H54 (cell line): ENCODE data around the gene SPTBN2.

Experiments
- DNase-seq: peaks from one replicate; pipeline ENCODE4 v3.0.0; 2011; ENCODE audit warnings: low spot score, mixed read lengths; ENCODE audit not compliant: insufficient read length
- FAIRE-seq: peaks from 3 replicates; lab custom pipeline; 2011; peaks lifted over from hg19 to GRCh38; lab: Jason Lieb, UNC
- POLR2A ChIP-seq: IDR thresholded peaks from 2 replicates; pipeline ENCODE4 v1.6.1; 2011; ENCODE audit warnings: low read depth, mild to moderate bottlenecking, low read length

Gene SPTBN2

GRCh38 chr11:66719111-66719872, 9.7 kb downstream of the SPTBN2 start:
- no peak for TF ChIP-seq POLR2A
- FAIRE-seq (no peak), DNase-seq (no peak)

DNA sequence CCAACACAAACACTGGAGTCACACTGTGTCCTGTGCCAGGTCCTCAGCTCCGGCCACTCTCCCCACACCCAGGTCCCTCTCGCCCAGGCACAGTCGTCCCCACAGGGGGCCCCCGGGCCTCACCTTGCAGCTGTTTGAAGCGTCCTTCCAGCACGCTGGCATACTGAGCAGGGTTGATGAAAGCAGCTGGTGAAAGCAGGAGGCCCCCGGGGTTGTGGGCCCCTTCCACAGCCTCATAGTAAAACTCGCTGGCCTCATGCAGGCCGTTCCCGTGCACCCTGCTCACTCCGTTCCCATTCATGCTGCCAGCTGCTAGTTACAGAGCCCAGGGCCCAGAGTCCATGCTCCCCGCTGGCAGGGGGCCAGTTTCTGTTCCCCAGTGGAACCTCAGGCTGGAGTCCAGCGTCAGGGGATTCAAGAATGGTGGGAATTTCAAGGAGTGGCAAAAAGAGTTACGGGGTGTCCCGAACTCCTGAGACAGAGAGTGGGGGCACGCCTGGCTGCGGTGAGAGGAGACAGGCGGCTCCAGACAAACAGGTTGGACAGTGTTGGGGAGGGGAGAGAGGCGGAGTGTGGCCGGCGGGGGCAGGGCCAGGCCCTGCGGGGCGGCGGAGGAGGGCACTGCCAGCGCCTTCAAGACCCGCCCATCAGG, 10.6 kb downstream of the SPTBN2 start:
- no peak for TF ChIP-seq POLR2A
- DNase-seq = no peak
- no peak for FAIRE-seq

DNA sequence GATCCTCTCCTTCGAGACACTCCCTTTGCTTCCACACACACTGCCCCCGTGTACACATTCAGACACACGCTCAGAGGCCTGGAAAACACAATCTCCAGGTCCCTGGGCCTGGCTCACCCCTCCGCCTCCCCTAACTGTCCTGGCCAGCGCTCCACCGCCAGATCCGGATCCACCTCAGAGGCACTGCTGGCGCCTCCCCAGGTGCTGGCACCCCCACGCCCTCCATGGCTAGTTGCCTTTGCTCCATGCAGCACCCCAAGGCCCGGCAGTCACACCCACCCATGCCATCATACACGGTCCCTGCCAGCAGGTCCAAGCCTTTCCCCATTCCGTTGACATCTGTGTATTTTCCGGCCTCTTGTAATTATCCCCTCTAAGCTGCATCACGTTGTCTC, 11.1 kb downstream of the SPTBN2 start:
- no peak for FAIRE-seq
- no peak for TF ChIP-seq POLR2A

GRCh38 chr11:66716996-66717395, 12.0 kb downstream of the SPTBN2 start:
- TF ChIP-seq POLR2A = no peak
- FAIRE-seq = no peak
- DNase-seq = no peak

More for the DNA sequence above, 11.1 kb downstream of the SPTBN2 start:
- no peak for DNase-seq

GRCh38 chr11:66715346-66716085, 13.5 kb downstream of the SPTBN2 start:
- FAIRE-seq (no peak), DNase-seq (no peak)
- no peak for TF ChIP-seq POLR2A

DNA sequence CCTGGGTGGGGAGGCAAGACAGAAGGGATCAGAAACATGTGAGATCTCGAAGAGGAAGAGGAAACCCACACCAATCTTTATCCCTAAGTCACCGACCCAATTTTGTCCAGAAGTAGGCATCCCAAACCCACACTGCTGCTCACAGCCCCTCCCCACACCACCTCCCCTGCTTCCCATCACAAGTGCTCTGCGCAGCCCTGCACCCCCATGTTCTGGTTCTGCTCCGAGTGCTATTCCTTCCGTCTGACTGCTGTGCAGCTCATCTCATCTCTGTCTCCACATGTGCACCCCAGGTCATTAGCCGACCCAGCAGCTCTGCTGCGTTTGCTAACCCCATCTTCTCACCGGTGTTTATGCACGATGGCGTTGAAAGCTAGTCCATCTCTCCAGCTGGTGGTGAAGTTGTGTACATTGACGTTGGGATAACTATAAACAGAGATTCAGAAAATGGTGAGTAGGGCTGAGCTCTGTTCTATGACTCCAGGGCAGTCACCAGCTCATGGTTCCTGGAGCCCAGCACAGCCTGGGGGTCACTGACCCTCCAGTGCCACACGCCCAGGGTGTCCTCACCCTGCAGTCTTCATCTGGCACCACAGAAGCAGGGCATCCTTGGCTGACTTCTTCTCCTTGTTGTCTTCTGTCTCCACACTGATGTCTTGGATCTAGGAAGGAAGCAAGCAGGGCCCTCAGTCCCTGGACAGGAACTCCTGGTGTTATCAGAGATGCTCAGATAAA, 15.1 kb downstream of the SPTBN2 start:
- no peak for FAIRE-seq

DNA sequence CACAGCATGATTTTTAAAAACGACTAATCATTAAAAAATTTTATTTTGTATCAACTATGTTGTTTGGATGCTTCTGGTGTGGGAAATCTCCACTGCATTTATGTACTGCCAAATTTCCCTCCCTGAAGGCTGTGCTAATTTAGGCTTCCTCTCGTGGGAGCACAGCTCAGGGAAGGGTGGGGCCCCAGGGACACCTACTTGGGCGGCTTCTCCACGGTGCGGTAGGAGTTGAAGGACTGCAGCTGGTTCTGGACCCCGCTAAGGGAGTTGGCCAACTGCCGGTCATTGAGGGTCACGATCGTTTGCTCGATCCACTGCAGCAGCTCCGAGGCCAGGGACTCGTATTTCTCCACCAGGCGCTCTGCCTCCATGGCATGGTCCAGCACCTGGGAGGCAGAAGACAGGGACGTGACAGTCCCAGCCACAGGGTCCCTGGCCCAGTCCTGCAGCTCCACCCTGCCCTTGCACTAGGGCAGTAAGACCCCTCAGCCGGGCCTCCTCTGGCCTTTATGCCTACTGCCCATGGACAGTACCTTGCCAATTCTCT, 18.6 kb downstream of the SPTBN2 start:
- DNase-seq (no peak), FAIRE-seq (no peak)
- TF ChIP-seq POLR2A = no peak

More for the DNA sequence above, 15.1 kb downstream of the SPTBN2 start:
- no peak for TF ChIP-seq POLR2A
- DNase-seq = no peak

- no peak for DNase-seq
- FAIRE-seq = no peak
- TF ChIP-seq POLR2A = no peak
Measured at GRCh38 chr11:66708701-66709100, 20.3 kb downstream of the SPTBN2 start.

DNA sequence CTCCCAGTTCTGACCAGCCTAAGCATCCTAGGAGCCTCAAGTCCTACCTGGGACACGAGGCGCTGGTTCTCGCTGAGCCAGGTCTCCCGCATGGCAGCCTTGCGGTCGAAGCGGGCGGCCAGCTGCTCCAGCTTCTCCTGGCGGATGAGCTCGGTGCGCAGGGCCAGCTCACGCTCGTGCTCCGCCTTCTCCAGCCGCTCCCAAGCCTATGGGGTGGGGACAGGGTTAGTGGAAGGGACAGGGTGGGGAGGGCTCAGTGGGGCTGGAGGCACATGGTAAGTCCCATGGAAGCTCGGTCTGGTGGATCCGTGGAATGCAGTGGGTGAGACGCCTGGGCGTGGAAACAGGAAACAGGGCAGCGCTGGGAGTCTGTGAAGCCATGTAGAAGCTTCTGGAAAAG, 20.9 kb downstream of the SPTBN2 start:
- FAIRE-seq (no peak), DNase-seq (no peak)
- TF ChIP-seq POLR2A = no peak

- no peak for DNase-seq
- TF ChIP-seq POLR2A = no peak
- FAIRE-seq = no peak
Measured at GRCh38 chr11:66707486-66707885, 21.5 kb downstream of the SPTBN2 start.

DNA sequence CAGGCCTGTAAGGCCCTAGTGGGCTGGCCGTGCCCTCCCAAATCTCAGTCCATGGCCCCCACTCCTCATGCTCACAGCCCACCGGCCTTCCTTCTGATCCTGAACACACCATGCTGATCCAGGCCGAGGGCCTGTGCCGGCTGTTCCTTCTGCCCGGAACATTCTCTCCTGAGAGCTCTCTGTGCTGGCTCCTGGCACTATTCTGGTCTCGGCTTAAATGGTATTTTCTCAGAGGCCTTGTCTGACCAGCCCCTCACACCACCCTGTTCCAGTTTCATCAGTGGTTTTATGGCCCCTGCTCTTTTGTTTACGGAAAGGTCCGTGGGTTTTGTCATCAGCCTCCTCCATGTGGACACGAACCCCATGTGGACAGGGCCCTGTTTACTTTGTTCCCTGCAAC, 22.0 kb downstream of the SPTBN2 start:
- FAIRE-seq = no peak
- no peak for TF ChIP-seq POLR2A
- no peak for DNase-seq

DNA sequence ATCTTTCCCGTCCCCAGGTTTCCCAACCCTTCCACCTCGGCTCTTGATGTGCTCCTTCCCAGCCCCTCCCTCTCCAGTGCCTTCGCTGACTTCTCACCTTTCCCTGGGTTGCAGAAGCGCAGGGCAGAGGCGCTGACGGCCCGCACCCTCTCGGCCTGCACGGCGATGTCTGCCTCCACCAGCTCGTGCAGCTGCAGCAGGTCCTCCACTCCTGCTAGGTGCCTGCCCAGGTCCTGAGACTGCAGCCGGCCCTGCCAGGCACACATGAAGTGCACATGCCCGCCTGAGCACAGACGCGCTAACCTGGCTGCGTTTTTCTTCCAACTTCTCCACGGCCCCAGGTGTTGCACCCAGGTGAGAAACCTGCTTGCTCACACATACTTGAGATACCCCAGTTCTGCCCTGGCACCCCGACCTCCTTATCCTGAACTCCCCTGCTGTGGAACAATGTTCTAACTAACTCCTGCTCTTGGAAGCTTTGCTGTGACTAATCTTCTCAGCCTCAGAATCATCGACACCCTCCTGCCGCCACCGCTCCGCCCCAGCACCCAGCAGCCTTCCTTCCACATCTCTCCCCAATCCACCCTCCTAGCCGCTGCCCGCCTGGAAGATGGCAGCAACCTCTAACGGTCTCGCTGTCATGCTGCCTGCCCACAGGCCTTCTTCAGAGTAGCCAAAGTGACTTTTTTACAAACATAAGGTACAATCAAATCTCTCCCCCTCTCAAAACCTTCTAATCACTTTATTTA, 23.3 kb downstream of the SPTBN2 start:
- no peak for DNase-seq
- no peak for FAIRE-seq
- no peak for TF ChIP-seq POLR2A
